Stimulated activated CD4-positive, alpha-beta T cell treated with anti-CD3 and anti-CD28 coated beads, Interleukin-12 subunit alpha, Interleukin-12 subunit beta, amount 100 ng/mL, for 4 hours (primary cell): ENCODE results near the gene EPB41L2.
"Not testable (repeated sequence)": the region's sequence is repeated elsewhere in the genome, so short reads cannot be mapped to it uniquely, and the experiment has no call there.

Source experiments
- DNase-seq: peaks from one replicate; pipeline ENCODE4 v3.0.0-alpha.2; 2020

EPB41L2 gene

GRCh38 chr6:130970839-130971410, 92.1 kb downstream of the EPB41L2 start:
- DNase-seq, result no peak

GRCh38 chr6:130969791-130970491, 93.1 kb downstream of the EPB41L2 start:
- DNase-seq, result no peak

GRCh38 chr6:130969166-130969565, 93.9 kb downstream of the EPB41L2 start:
- no peak for DNase-seq

GRCh38 chr6:130968476-130968875, 94.6 kb downstream of the EPB41L2 start:
- DNase-seq, result no peak

GRCh38 chr6:130967502-130968445, 95.3 kb downstream of the EPB41L2 start:
- DNase-seq, result no peak

GRCh38 chr6:130966344-130966980, 96.6 kb downstream of the EPB41L2 start:
- DNase-seq, result no peak

GRCh38 chr6:130965656-130966055, 97.4 kb downstream of the EPB41L2 start:
- no peak for DNase-seq

- no peak for DNase-seq
Measured at GRCh38 chr6:130964808-130965604, 98.0 kb downstream of the EPB41L2 start.

- no peak for DNase-seq
Measured at GRCh38 chr6:130964289-130964688, 98.8 kb downstream of the EPB41L2 start.

GRCh38 chr6:130962966-130963365, 100.1 kb downstream of the EPB41L2 start:
- no peak for DNase-seq

- no peak for DNase-seq
Measured at GRCh38 chr6:130961148-130961547, 101.9 kb downstream of the EPB41L2 start.

GRCh38 chr6:130959951-130960350, 103.1 kb downstream of the EPB41L2 start:
- no peak for DNase-seq

- no peak for DNase-seq
Measured at GRCh38 chr6:130958468-130958867, 104.6 kb downstream of the EPB41L2 start.

- no peak for DNase-seq
Measured at GRCh38 chr6:130955755-130956154, 107.3 kb downstream of the EPB41L2 start.

- no peak for DNase-seq
Measured at GRCh38 chr6:130949553-130949952, 113.5 kb downstream of the EPB41L2 start.

- DNase-seq, result no peak
Measured at GRCh38 chr6:130947464-130947863, 115.6 kb downstream of the EPB41L2 start.

GRCh38 chr6:130946076-130946475, 117.0 kb downstream of the EPB41L2 start:
- no peak for DNase-seq

- DNase-seq, result no peak
Measured at GRCh38 chr6:130945401-130945919, 117.6 kb downstream of the EPB41L2 start.

- DNase-seq, result no peak
Measured at GRCh38 chr6:130944486-130944885, 118.6 kb downstream of the EPB41L2 start.

- DNase-seq, result no peak
Measured at GRCh38 chr6:130943738-130944137, 119.3 kb downstream of the EPB41L2 start.

- DNase-seq, result not testable (repeated sequence)
Measured at GRCh38 chr6:130942752-130943151, 120.3 kb downstream of the EPB41L2 start.
